Stimulated activated CD8-positive, alpha-beta memory T cell treated with anti-CD3 and anti-CD28 coated beads, Interleukin-7, amount 100 ng/mL, for 24 hours (primary cell): ENCODE data around the gene AFAP1L1.
"Not testable (repeated sequence)": the region's sequence is repeated elsewhere in the genome, so short reads cannot be mapped to it uniquely, and the experiment has no call there.

ENCODE experiments used
- DNase-seq: peaks from one replicate; pipeline ENCODE4 v3.0.0-alpha.2; 2020; ENCODE audit warnings: low read depth

AFAP1L1 gene

DNA sequence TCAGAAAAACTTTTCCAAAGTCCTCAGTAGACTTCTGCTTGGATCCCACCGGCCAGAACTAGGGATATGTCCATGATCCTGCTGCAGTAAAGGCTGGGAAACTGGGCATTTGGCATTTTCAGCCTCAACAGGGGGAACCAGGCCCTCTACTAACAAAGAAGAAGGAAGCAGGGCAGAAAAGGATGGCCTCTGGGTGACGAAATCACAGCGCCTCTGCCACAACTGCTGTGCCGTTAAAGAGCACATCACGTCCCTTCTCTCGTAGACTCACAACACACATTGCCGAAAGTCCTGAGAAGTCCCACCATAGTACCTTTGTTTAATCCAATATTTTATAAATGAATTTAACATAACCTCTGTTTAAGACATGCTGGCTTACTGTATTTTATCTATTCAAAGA, 10.4 kb upstream of the AFAP1L1 start:
- DNase-seq = no peak

DNA sequence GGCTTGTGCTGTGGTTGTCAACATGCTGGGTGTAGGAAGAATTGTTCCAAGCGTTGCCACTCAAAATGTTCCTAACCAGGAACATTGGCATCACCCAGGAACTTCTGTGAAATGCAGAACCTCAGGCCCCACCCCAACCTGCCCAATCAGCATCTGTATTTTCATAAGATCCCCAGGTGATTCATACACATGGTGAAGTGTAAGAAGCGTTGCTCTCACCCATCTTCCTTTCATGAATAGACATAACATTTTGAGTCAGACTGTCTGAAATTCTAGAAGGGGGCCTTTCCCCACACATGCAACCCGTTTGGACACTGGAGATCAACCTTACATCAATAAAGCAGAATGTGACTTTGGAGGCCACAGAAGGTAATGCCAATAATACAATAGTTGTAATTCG, 9.3 kb upstream of the AFAP1L1 start:
- no peak for DNase-seq

GRCh38 chr5:149264439-149265067, 7.1 kb upstream of the AFAP1L1 start:
- no peak for DNase-seq

DNA sequence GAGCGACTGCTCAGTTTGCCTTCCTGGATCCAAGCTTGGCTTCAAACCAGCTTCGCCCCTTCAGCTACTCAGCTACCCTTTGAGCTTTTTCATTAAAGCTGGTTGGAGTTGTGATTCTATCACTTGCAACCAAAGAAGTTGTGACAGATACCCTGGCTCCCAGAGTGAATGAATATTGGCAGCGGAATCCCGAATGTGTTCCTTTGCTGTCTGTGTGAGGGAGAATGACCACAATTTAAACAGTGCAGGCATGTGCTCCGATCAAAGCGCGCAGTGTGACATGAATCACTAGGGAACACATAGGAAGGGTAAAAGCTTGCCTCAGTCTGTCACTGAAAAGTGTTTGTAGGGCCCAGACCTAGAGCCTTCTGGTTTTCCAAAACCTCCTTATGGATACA, 6.6 kb upstream of the AFAP1L1 start:
- no peak for DNase-seq

- no peak for DNase-seq
These were observed 6.1 kb upstream of the AFAP1L1 start for GRCh38 chr5:149265597-149265996.

GRCh38 chr5:149267241-149267973, 4.3 kb upstream of the AFAP1L1 start:
- no peak for DNase-seq

GRCh38 chr5:149268928-149269557, 2.6 kb upstream of the AFAP1L1 start:
- DNase-seq = no peak

DNA sequence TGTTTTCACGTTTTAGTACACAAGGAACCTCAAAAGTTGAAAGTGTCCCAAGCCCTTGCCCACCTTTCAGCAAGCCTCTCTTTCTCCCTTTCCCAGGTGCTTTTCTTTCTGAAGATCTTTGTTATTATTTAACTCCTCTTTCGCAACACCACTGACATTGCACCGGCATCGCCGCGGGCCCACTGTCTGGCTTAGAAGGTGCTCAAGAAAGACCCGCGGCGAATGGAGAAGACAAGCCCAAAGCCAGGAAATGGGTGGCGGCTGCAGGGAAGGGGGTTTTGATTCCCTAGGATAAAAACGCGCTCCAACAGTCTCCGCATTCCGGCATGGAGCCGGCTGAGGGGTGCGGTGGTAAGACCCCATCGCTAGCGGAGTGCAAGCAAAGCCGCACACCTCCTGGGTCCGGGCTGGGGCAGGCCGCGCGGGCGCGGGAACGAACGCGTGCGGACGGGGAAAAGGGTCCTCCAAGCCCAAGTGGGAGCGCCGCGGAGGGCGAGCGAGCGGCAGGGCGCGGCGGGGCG, 404 bp upstream of the AFAP1L1 start:
- DNase-seq = no peak

DNA sequence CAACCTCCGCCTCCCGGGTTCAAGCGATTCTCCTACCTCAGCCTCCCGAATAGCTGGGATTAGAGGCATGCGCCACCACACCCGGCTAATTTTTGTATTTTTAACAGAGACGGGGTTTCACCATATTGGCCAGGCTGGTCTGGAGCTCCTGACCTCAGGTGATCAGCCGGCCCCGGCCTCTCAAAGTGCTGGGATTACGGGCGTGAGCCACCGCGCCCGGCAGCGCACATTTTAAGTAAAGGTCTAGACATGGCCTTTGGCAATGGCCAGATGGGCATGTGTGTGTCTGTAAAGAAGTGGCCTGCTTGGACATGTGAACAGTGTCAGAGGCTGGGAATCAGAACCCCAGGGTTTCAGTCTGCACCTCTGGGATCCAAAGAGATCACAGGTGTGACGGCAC, 1.1 kb downstream of the AFAP1L1 start:
- not testable (repeated sequence) for DNase-seq

DNA sequence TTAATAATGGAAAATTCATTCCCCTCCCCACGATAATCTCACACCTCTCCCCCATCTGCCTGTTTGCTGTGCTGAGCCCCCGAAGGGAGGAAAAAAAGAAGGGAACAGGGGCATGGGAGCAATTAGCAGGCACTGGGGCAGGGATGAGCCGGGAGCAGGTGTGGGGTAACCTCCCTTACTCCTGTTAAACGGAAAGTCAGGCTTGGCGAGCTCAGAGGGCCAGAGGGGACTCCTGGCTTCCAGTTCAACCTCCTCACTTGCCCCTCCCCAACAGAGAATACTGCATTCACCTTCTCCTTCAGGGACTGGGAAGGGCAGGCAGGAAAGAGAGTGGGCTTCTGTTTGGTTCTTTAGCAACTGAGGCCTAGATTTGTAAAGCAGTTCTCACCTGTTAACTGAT, 1.6 kb downstream of the AFAP1L1 start:
- no peak for DNase-seq

DNA sequence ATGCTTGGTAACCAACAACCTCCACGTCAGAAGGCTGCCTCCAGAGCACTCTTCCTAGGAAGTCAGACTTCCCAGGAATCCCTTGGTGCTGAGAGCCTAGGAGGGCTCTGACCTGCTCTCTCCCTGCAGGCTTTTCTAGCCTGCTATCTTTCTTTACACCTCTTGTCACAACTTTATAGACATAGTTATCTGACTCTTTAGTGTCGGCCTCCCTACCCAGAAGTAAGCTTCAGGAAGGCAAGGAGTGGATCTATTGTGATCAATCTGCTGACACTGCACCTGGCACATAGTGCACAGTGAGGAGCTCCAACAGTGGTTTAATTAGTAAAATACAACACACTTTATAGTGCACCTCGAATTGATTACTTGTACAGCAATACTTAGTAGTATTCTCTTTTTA, 2.3 kb downstream of the AFAP1L1 start:
- DNase-seq = no peak

DNA sequence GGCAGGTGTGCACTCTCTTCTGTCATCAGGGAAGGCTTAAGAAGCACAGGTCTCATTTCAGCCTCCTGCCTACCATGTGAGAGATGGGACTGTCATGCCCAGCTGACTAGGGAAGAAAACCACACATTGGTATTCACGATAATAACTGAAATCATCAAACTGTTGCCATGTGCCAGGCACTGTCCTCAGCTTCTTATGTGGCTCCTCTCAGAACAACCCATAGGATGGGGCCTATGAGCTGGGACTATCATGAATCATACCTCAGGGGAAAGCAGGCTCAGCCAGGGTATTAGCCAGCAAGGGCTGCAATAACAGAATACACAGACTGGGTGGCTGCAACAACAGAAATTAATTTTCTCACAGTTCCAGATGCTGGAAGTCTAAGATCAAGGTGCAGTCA, 3.3 kb downstream of the AFAP1L1 start:
- DNase-seq = no peak

GRCh38 chr5:149277801-149278200, 6.1 kb downstream of the AFAP1L1 start:
- DNase-seq = no peak

DNA sequence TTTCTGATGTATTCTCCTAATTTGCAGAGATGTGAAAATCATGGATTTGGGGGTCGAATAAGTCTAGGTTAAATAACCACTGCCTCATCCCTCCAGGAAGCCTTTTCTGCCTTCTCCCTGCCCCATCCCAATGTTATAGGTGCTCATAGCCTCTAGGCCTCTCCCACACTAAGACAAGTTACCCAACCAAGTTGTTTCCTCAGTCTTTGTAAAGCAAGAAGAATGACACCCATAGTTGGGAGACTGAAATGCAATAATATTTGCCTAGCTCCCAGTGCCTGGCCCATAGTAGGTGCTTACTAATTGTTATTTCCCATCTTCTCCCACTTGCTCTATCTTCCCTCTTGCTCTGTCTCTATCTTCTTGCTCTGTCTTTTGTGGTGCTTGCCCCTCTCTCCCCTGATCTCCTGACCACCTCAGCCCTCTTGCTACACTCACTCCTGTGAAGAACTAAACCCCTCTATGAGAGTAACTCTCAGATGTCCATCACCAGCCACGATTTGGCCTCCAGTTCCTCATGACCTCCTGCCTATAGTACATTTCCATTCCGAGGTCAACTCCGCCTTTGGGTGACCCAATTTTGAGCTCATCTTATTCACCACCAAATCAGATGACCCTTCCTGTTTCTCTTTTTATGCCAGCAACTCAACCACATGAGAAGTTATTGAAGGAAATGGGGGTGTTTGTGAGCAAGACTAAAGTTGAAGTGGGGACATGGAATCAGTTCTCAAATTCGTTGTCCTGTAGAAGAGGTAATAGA, 7.0 kb downstream of the AFAP1L1 start:
- no peak for DNase-seq

GRCh38 chr5:149279661-149280060, 8.0 kb downstream of the AFAP1L1 start:
- DNase-seq = no peak

GRCh38 chr5:149280124-149280523, 8.5 kb downstream of the AFAP1L1 start:
- DNase-seq = no peak

- no peak for DNase-seq
These were observed 9.1 kb downstream of the AFAP1L1 start for GRCh38 chr5:149280802-149281201.

GRCh38 chr5:149282027-149282965, 10.6 kb downstream of the AFAP1L1 start:
- no peak for DNase-seq

GRCh38 chr5:149282966-149283332, 11.3 kb downstream of the AFAP1L1 start:
- no peak for DNase-seq

DNA sequence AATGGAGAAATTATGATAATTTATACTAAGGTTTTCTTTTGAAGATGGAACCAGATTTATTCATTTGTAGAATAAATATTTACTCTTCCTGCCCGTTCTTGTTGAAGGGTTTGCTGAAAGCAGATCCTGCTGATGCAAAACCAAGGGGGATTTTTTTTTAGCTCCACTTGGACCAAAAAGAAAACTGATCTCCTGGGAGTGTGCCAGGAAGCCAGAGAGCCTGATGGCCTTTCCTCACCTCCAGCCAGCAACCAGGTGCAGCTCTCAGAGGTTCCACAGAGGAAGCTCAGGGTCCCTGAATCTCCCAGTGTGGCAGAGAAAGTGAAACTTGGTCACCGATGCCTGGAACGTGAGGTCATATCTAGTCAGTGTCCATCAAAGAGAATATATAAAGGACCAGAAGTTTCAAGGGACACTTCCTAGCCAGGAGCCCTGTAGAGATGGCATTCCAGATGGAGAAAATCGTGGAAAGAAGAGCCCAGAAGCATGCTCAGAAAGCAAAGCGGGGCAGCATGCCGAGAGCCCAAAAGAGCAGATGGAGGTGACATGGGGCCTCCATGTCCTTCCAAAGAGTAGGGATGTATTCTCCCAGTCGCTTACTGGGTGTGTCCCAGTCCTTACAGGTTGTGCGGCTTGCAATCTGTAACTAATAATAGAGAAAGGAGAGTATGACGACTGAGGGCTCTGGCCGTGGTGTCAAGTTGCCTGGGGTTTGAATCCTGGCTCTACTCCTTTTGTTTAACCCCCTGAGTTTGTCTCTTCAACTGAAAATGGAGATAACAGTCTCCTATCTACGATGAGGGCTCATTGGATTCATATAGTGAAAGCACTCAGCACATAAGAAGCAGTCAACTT, 12.2 kb downstream of the AFAP1L1 start:
- DNase-seq = no peak
